Measurements from ENCODE around the gene SV2B.

DNA sequence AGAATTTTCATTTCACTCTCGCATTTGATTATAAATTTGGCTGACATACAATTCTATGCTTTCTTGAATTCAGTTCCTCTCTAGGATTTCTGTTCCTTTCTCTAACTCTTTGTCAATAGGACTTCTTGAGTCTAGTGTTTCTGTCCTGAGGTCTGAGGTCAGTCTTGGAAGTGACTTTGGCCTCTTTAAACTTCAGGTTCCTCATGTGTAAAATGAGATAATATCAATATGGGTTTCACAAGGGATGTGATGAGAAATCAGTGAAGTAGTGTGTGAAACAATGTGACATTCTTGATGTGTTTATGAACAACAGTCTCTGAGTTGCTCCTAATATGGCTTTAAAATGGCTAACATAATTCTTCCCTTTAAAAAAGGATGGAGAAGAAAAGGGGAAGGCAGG is 92.2 kb downstream of the SV2B start:
- no peak for TF ChIP-seq EZH2phosphoT487 (conservative IDR thresholded peaks at IDR 0.05; ENCODE audit: low read length)
- TF ChIP-seq, protein P1, sequence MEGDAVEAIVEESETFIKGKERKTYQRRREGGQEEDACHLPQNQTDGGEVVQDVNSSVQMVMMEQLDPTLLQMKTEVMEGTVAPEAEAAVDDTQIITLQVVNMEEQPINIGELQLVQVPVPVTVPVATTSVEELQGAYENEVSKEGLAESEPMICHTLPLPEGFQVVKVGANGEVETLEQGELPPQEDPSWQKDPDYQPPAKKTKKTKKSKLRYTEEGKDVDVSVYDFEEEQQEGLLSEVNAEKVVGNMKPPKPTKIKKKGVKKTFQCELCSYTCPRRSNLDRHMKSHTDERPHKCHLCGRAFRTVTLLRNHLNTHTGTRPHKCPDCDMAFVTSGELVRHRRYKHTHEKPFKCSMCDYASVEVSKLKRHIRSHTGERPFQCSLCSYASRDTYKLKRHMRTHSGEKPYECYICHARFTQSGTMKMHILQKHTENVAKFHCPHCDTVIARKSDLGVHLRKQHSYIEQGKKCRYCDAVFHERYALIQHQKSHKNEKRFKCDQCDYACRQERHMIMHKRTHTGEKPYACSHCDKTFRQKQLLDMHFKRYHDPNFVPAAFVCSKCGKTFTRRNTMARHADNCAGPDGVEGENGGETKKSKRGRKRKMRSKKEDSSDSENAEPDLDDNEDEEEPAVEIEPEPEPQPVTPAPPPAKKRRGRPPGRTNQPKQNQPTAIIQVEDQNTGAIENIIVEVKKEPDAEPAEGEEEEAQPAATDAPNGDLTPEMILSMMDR (IDR thresholded peaks at IDR 0.05; ENCODE audit: insufficient read depth, low read length, poor library complexity, severe bottlenecking): no peak

All from SU-DHL-6 (cell line).